ENCODE results near the gene CYBRD1.

- no peak for TF ChIP-seq CTCF (IDR thresholded peaks at IDR 0.05; ENCODE audit: low read depth, low read length)
- TF ChIP-seq MYC (IDR thresholded peaks at IDR 0.05; ENCODE audit: low read depth, low read length): no peak
Observed at GRCh38 chr2:171505374-171505773, 16.9 kb upstream of the CYBRD1 start.
